Measurements from ENCODE around the gene OSMR.

GRCh38 chr5:38816083-38817030 is 29.5 kb upstream of the OSMR start:
- TF ChIP-seq ZNF747 (tag by site-specific recombination; IDR thresholded peaks at IDR 0.05): no peak
- no peak for TF ChIP-seq SETDB1 (IDR thresholded peaks at IDR 0.05; ENCODE audit: insufficient read length, low read length)
- TF ChIP-seq, protein P1, sequence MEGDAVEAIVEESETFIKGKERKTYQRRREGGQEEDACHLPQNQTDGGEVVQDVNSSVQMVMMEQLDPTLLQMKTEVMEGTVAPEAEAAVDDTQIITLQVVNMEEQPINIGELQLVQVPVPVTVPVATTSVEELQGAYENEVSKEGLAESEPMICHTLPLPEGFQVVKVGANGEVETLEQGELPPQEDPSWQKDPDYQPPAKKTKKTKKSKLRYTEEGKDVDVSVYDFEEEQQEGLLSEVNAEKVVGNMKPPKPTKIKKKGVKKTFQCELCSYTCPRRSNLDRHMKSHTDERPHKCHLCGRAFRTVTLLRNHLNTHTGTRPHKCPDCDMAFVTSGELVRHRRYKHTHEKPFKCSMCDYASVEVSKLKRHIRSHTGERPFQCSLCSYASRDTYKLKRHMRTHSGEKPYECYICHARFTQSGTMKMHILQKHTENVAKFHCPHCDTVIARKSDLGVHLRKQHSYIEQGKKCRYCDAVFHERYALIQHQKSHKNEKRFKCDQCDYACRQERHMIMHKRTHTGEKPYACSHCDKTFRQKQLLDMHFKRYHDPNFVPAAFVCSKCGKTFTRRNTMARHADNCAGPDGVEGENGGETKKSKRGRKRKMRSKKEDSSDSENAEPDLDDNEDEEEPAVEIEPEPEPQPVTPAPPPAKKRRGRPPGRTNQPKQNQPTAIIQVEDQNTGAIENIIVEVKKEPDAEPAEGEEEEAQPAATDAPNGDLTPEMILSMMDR (tag by site-specific recombination; IDR thresholded peaks at IDR 0.05): no peak
- no peak for TF ChIP-seq ZNF664 (tag by site-specific recombination; IDR thresholded peaks at IDR 0.05)

All from HEK293 (cell line).